NB4 (cell line): ENCODE measurements around the gene BCKDHB.

Source experiments
- DNase-seq: peaks from one replicate; pipeline ENCODE4 v3.0.0; 2010; ENCODE audit warnings: low read depth
- H3K4me3 ChIP-seq: one replicate; pipeline ENCODE4 v1.5.1; 2011; ENCODE audit warnings: mild to moderate bottlenecking, low read depth, low read length, moderate library complexity
- MYC ChIP-seq: IDR thresholded peaks from 2 replicates; pipeline ENCODE4 v1.6.1; 2011; ENCODE audit warnings: low read depth, low read length
- POLR2A ChIP-seq: IDR thresholded peaks from 2 replicates; pipeline ENCODE4 v1.6.1; 2011; ENCODE audit warnings: mild to moderate bottlenecking; ENCODE audit not compliant: insufficient read length; ENCODE audit errors: extremely low read depth
- TF ChIP-seq, protein P1 (sequence below): IDR thresholded peaks from 2 replicates; pipeline ENCODE4 v1.6.1; 2011; ENCODE audit warnings: low read depth, low read length
- TF ChIP-seq, protein P2 (sequence below): IDR thresholded peaks from one replicate; pipeline ENCODE4 v1.5.1; 2012; ENCODE audit warnings: low read depth, low read length

Gene BCKDHB

DNA sequence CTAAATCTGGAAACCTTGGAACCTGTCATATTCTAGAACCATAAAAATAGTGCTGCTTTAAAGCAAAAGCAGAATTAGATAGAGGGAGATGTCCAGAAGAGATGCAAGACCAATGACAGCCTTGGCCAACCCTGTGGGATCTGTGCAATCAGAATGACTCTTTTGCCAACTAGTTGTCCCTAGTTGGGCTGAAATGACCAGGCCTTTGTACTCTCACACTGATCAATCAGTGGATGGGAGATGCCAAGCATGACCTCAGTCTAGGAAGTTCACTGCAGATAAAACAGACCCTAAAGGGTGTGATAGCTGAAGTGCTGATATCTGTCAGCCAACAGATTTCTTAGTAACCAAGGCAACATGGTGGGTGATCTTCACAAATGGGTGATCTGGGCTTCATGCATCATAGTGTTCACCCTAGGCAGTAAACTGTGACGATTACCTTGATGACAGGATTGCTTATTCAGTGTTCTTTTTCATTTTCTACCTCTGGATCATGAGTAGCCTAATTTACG, 52.1 kb downstream of the BCKDHB start:
- TF ChIP-seq MYC (no peak), POLR2A (no peak)
- TF ChIP-seq, protein P1, sequence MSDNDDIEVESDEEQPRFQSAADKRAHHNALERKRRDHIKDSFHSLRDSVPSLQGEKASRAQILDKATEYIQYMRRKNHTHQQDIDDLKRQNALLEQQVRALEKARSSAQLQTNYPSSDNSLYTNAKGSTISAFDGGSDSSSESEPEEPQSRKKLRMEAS: no peak
- TF ChIP-seq, protein P2, sequence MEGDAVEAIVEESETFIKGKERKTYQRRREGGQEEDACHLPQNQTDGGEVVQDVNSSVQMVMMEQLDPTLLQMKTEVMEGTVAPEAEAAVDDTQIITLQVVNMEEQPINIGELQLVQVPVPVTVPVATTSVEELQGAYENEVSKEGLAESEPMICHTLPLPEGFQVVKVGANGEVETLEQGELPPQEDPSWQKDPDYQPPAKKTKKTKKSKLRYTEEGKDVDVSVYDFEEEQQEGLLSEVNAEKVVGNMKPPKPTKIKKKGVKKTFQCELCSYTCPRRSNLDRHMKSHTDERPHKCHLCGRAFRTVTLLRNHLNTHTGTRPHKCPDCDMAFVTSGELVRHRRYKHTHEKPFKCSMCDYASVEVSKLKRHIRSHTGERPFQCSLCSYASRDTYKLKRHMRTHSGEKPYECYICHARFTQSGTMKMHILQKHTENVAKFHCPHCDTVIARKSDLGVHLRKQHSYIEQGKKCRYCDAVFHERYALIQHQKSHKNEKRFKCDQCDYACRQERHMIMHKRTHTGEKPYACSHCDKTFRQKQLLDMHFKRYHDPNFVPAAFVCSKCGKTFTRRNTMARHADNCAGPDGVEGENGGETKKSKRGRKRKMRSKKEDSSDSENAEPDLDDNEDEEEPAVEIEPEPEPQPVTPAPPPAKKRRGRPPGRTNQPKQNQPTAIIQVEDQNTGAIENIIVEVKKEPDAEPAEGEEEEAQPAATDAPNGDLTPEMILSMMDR: no peak
- no peak overlapping the region for H3K4me3 ChIP-seq
- DNase-seq: no peak

DNA sequence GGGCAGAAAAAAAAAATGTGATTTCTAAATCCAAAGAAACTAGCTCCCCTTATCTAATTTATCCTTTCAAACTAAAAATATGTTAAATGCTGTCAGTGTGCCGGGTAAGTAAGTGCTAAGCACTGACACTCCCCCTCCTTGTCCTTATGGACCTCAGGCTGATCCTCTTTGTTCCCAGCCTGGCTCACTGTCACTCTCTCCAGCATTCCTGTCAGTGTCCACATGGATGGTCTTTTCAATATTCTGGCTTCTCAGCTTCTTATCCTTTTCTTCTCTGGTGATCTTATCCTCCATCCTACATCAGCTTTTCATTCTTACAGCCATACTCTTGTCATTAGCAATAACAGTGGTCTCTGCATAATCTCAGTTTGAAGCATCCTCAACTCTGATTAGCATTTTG, 55.0 kb downstream of the BCKDHB start:
- no peak overlapping the region for H3K4me3 ChIP-seq
- TF ChIP-seq, protein P1: no peak
- TF ChIP-seq POLR2A (no peak), MYC (no peak)
- TF ChIP-seq, protein P2: no peak
- no peak for DNase-seq

DNA sequence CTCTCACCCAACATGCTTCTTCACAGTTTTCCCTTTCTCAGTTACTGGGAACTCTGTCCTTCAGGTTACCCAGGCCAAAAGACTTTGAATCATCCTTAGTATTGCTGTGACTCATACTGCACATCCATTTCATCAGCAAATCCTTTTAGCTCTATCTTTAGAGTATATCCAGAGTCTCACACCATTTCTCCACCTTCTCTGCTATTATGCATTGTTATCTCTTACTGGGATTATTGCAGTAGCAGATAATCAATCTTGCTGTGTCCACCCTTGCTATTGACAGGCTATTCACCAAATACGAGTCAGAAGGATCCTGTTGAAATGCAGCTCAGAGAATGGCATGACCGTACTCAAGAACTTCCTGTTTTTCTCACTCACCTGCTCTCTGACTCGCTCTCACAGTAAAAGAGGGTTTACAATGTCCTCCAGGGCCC, 57.3 kb downstream of the BCKDHB start:
- no peak overlapping the region for H3K4me3 ChIP-seq
- DNase-seq: peak; percentile 66
- TF ChIP-seq POLR2A (no peak), MYC (no peak)
- TF ChIP-seq, protein P1: no peak
- TF ChIP-seq, protein P2: no peak

DNA sequence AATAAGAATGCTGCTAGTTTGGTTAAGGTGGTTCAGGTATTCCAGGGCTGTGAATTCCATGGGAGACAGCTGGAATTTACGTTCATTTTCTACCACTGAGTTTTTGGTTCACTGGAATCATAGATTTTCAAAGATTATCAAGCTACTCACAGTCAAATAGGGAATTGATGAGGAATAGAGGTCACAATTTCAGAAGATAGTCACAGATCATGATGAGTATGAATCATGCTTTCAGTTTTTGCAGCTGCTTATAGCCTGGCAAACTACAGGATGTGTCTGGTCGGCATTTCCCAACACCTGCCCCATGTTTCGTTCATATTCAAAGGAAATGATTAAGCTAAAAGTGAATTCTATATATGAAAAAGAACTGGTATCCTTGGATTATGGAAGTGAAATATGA, 58.7 kb downstream of the BCKDHB start:
- DNase-seq: peak; percentile 71
- no peak overlapping the region for H3K4me3 ChIP-seq

DNA sequence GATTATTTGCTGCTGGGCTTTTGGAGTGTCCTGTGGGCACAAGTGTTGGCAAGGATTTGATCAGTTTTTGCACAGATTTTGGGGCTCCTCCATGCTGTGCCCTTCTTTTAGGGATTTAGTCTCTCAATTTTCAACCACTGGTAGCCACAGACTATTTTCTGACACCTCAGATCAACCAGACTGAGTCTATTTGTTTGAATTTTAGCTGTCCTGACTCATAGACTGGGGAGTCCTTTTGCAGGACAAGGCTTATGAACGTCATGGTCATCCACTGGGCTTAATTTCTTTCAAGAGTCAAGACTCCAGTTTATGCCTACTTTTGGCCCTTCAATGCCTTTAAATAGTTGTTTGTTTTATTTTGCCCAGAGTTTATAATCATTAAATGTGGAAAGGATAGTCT, 59.3 kb downstream of the BCKDHB start:
- no peak overlapping the region for H3K4me3 ChIP-seq
- TF ChIP-seq, protein P2: no peak
- TF ChIP-seq, protein P1: no peak
- TF ChIP-seq MYC: no peak
- no peak for TF ChIP-seq POLR2A
- no peak for DNase-seq

More for the DNA sequence above, 58.7 kb downstream of the BCKDHB start:
- TF ChIP-seq, protein P2: no peak
- no peak for TF ChIP-seq POLR2A
- TF ChIP-seq, protein P1: no peak
- TF ChIP-seq MYC: no peak
